ENCODE measurements around the gene RTN4. TPM values are rescaled to one million over a fixed set of nuclear protein-coding genes. Genes with fewer than 3 reads are reported as not detected.
A peak's percentile ranks its signal among the peaks of the same experiment; 100 is the strongest.

The RTN4 gene
- total and polyA plus RNA-seq, 2 experiments from 2014 or later: 218 to 221 TPM

DNA sequence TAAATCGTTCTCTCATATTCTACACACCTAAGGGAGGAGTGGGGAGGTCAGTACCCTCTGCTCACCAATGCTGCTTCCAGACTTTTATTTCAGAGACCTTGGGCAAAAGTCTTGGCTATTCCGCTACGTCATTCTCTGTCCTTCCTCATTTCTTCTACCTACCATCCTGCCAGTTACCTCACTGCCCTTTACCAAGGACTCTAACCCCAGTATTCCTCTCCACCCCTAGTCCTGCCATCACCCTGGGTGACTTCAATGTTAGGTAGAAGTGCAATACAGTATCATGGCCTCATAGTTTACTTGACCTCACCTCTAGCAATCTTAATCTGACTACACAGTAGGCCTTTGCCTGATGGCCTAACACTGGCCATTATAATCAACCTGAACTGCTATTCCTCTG is 27.8 kb downstream of the RTN4 start (continued):
- TF ChIP-seq, protein P1, sequence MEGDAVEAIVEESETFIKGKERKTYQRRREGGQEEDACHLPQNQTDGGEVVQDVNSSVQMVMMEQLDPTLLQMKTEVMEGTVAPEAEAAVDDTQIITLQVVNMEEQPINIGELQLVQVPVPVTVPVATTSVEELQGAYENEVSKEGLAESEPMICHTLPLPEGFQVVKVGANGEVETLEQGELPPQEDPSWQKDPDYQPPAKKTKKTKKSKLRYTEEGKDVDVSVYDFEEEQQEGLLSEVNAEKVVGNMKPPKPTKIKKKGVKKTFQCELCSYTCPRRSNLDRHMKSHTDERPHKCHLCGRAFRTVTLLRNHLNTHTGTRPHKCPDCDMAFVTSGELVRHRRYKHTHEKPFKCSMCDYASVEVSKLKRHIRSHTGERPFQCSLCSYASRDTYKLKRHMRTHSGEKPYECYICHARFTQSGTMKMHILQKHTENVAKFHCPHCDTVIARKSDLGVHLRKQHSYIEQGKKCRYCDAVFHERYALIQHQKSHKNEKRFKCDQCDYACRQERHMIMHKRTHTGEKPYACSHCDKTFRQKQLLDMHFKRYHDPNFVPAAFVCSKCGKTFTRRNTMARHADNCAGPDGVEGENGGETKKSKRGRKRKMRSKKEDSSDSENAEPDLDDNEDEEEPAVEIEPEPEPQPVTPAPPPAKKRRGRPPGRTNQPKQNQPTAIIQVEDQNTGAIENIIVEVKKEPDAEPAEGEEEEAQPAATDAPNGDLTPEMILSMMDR (conservative IDR thresholded peaks at IDR 0.05; ENCODE audit: low read depth in 2 of 2): no peak

DNA sequence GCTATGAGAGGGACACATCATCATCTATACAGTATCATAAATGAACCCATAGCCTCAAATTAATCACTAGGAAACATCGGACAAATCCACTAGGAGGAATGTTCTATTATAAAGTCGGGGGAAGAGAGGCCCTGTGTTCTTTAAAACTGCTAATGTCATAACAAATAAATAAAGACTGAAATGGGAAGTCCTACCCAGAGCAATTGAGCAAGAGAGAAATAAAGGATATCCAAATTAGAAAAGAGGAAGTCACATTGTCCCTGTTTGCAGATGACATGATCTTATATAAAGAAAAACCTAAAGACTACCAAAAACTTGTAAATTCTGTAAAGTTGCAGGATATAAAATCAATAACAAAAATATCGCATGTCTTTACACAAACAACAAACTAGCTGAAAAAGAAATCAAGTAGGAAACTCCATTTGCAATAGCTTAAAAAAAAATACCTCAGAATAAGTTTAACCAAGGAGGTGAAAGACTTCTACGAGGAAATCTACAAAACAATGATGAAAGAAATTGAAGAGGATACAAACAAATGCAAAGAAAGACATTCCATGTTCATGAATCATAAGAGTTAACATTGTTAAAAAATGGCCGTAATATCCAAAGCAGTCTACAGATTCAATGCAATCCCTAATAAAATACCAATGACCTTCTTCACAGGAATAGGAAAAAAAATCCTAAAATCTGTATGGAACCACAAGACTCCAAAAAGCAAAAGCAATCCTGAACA is 30.6 kb downstream of the RTN4 start:
- H3K9me3 Mint-ChIP-seq: no peaks in the 10 kb centered on the region; the same call in 2 of the 3 replicates
- peak overlapping the region; percentile 40 for H3K4me3 Mint-ChIP-seq
- H3K4me3 ChIP-seq: peak overlapping the region; percentile 8
- H3K9me2 ChIP-seq (ENCODE audit: insufficient read depth): no peaks in the 10 kb centered on the region
- peaks cover 3% of the 10 kb centered on the region; the same call in 2 of the 3 replicates for H3K36me3 Mint-ChIP-seq (ENCODE audit: low read depth)
- H3K4me1 Mint-ChIP-seq: peaks cover 46% of the 10 kb centered on the region
- DNase-seq (ENCODE audit: low spot score) (peak; percentile 53), ATAC-seq (no peak)
- H4K20me1 ChIP-seq (replicated peaks; ENCODE audit: insufficient read depth): peaks cover 6% of the 10 kb centered on the region
- H3K27ac ChIP-seq (ENCODE audit: low read depth): peak overlapping the region; percentile 89
- H3K4me2 ChIP-seq: peak overlapping the region; percentile 10
- no peaks in the 10 kb centered on the region for H3K36me3 ChIP-seq (ENCODE audit: insufficient read depth)
- peaks cover 91% of the 10 kb centered on the region for H3K79me2 ChIP-seq (replicated peaks; ENCODE audit: insufficient read depth)
- peaks cover 50% of the 10 kb centered on the region for H3K4me1 ChIP-seq (ENCODE audit: insufficient read depth)
- H3K27ac Mint-ChIP-seq: peak overlapping the region; percentile 87
- H3K27me3 ChIP-seq (ENCODE audit: insufficient read depth): no peaks in the 10 kb centered on the region
- H2AFZ ChIP-seq: no peak overlapping the region
- H3K27me3 Mint-ChIP-seq (ENCODE audit: insufficient read depth, low read depth, poor library complexity): peaks cover under 1% of the 10 kb centered on the region
- H3F3A ChIP-seq (replicated peaks; ENCODE audit: low read depth): no peaks in the 10 kb centered on the region
- TF ChIP-seq EZH2 (IDR thresholded peaks at IDR 0.05; ENCODE audit: low read depth, unreplicated experiment) (no peak), STAT1 (IDR thresholded peaks at IDR 0.05; ENCODE audit: unreplicated experiment) (no peak), ZNF331 (CRISPR knock-in tag; IDR thresholded peaks at IDR 0.05; ENCODE audit: low read depth) (no peak), EZH2phosphoT487 (IDR thresholded peaks at IDR 0.05; ENCODE audit: unreplicated experiment) (no peak), JUNB (IDR thresholded peaks at IDR 0.05; ENCODE audit: unreplicated experiment) (no peak), ZNF114 (CRISPR knock-in tag; IDR thresholded peaks at IDR 0.05) (no peak), NANOG (IDR thresholded peaks at IDR 0.05; ENCODE audit: borderline replicate concordance) (no peak), CREB1 (CRISPR knock-in tag; IDR thresholded peaks at IDR 0.05; ENCODE audit: low read depth) (no peak)
- TF ChIP-seq, protein P2, sequence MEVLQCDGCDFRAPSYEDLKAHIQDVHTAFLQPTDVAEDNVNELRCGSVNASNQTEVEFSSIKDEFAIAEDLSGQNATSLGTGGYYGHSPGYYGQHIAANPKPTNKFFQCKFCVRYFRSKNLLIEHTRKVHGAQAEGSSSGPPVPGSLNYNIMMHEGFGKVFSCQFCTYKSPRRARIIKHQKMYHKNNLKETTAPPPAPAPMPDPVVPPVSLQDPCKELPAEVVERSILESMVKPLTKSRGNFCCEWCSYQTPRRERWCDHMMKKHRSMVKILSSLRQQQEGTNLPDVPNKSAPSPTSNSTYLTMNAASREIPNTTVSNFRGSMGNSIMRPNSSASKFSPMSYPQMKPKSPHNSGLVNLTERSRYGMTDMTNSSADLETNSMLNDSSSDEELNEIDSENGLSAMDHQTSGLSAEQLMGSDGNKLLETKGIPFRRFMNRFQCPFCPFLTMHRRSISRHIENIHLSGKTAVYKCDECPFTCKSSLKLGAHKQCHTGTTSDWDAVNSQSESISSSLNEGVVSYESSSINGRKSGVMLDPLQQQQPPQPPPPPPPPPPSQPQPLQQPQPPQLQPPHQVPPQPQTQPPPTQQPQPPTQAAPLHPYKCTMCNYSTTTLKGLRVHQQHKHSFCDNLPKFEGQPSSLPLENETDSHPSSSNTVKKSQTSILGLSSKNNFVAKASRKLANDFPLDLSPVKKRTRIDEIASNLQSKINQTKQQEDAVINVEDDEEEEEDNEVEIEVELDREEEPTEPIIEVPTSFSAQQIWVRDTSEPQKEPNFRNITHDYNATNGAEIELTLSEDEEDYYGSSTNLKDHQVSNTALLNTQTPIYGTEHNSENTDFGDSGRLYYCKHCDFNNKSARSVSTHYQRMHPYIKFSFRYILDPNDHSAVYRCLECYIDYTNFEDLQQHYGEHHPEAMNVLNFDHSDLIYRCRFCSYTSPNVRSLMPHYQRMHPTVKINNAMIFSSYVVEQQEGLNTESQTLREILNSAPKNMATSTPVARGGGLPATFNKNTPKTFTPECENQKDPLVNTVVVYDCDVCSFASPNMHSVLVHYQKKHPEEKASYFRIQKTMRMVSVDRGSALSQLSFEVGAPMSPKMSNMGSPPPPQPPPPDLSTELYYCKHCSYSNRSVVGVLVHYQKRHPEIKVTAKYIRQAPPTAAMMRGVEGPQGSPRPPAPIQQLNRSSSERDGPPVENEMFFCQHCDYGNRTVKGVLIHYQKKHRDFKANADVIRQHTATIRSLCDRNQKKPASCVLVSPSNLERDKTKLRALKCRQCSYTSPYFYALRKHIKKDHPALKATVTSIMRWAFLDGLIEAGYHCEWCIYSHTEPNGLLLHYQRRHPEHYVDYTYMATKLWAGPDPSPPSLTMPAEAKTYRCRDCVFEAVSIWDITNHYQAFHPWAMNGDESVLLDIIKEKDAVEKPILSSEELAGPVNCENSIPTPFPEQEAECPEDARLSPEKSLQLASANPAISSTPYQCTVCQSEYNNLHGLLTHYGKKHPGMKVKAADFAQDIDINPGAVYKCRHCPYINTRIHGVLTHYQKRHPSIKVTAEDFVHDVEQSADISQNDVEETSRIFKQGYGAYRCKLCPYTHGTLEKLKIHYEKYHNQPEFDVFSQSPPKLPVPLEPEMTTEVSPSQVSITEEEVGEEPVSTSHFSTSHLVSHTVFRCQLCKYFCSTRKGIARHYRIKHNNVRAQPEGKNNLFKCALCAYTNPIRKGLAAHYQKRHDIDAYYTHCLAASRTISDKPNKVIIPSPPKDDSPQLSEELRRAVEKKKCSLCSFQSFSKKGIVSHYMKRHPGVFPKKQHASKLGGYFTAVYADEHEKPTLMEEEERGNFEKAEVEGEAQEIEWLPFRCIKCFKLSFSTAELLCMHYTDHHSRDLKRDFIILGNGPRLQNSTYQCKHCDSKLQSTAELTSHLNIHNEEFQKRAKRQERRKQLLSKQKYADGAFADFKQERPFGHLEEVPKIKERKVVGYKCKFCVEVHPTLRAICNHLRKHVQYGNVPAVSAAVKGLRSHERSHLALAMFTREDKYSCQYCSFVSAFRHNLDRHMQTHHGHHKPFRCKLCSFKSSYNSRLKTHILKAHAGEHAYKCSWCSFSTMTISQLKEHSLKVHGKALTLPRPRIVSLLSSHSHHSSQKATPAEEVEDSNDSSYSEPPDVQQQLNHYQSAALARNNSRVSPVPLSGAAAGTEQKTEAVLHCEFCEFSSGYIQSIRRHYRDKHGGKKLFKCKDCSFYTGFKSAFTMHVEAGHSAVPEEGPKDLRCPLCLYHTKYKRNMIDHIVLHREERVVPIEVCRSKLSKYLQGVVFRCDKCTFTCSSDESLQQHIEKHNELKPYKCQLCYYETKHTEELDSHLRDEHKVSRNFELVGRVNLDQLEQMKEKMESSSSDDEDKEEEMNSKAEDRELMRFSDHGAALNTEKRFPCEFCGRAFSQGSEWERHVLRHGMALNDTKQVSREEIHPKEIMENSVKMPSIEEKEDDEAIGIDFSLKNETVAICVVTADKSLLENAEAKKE (CRISPR knock-in tag; IDR thresholded peaks at IDR 0.05): no peak
- TF ChIP-seq, protein P1 (conservative IDR thresholded peaks at IDR 0.05; ENCODE audit: low read depth in 2 of 2): no peak
- TF ChIP-seq, protein P3, sequence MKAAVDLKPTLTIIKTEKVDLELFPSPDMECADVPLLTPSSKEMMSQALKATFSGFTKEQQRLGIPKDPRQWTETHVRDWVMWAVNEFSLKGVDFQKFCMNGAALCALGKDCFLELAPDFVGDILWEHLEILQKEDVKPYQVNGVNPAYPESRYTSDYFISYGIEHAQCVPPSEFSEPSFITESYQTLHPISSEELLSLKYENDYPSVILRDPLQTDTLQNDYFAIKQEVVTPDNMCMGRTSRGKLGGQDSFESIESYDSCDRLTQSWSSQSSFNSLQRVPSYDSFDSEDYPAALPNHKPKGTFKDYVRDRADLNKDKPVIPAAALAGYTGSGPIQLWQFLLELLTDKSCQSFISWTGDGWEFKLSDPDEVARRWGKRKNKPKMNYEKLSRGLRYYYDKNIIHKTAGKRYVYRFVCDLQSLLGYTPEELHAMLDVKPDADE (IDR thresholded peaks at IDR 0.05): no peak

Data from GM23338 (cell line).